Parathyroid adenoma (tissue), 2 donors: ENCODE data around the gene ZNF91.
"Not testable (repeated sequence)": the region's sequence is repeated elsewhere in the genome, so short reads cannot be mapped to it uniquely, and the experiment has no call there.

Experiments used
- H2AFZ ChIP-seq: fragments of 300-600 bp; sonication (generic); one replicate; pipeline ENCODE4 v1.7.0; 2017; ENCODE audit warnings: antibody characterized with exemption, mild to moderate bottlenecking
- H3K27ac ChIP-seq: fragments of 300-600 bp; sonication (generic); one replicate; pipeline ENCODE4 v1.7.0; 2017
- H3K27me3 ChIP-seq: fragments of 300-600 bp; sonication (generic); one replicate; pipeline ENCODE4 v1.7.0; 2017; ENCODE audit warnings: low read length; ENCODE audit not compliant: control insufficient read depth, insufficient read depth
- H3K36me3 ChIP-seq: fragments of 300-600 bp; sonication (generic); one replicate; pipeline ENCODE4 v1.7.0; 2017; ENCODE audit warnings: low read length; ENCODE audit not compliant: control insufficient read depth, insufficient read depth
- H3K4me1 ChIP-seq: fragments of 300-600 bp; sonication (generic); one replicate; pipeline ENCODE4 v1.7.0; 2017; ENCODE audit warnings: control low read depth
- H3K4me2 ChIP-seq: fragments of 300-600 bp; sonication (generic); one replicate; pipeline ENCODE4 v1.7.0; 2017; ENCODE audit warnings: low read length
- H3K4me3 ChIP-seq: fragments of 300-600 bp; sonication (generic); one replicate; pipeline ENCODE4 v1.7.0; 2017; ENCODE audit warnings: low read depth, low read length
- H3K79me2 ChIP-seq: fragments of 300-600 bp; sonication (generic); one replicate; pipeline ENCODE4 v1.7.0; 2017; ENCODE audit warnings: control low read depth
- H3K9ac ChIP-seq: fragments of 300-600 bp; sonication (generic); one replicate; pipeline ENCODE4 v1.7.0; 2017; ENCODE audit warnings: mild to moderate bottlenecking
- H3K9me3 ChIP-seq: fragments of 300-600 bp; sonication (generic); one replicate; pipeline ENCODE4 v1.7.0; 2017; ENCODE audit warnings: low read length; ENCODE audit not compliant: control insufficient read depth
- CTCF ChIP-seq: fragments of 300-600 bp; sonication (generic); IDR thresholded peaks from one replicate; pipeline ENCODE4 v1.7.0; 2017; ENCODE audit warnings: antibody characterized with exemption, mild to moderate bottlenecking
- donor health status: primary hyperparathyroidism.

The ZNF91 gene

GRCh38 chr19:23343434-23344010, 51.7 kb downstream of the ZNF91 start:
- Histone ChIP-seq H2AFZ (no peak overlapping the region), H3K27ac (no peak overlapping the region), H3K4me2 (no peak overlapping the region), H3K79me2 (peaks cover 10% of the 10 kb centered on the region), H3K4me1 (no peaks in the 10 kb centered on the region), H3K9ac (no peak overlapping the region), H3K4me3 (no peak overlapping the region), H3K9me3 (no peaks in the 10 kb centered on the region), H3K27me3 (no peaks in the 10 kb centered on the region), H3K36me3 (no peaks in the 10 kb centered on the region)
- no peak for TF ChIP-seq CTCF

- peaks cover 3% of the 10 kb centered on the region for H3K79me2 ChIP-seq
- no peaks in the 10 kb centered on the region for H3K9me3 ChIP-seq
- no peak overlapping the region for H3K4me2 ChIP-seq
- no peaks in the 10 kb centered on the region for H3K36me3 ChIP-seq
- no peaks in the 10 kb centered on the region for H3K27me3 ChIP-seq
- H2AFZ ChIP-seq = no peak overlapping the region
- no peak overlapping the region for H3K4me3 ChIP-seq
- H3K27ac ChIP-seq = no peak overlapping the region
- TF ChIP-seq CTCF = no peak
- no peak overlapping the region for H3K9ac ChIP-seq
- H3K4me1 ChIP-seq = no peaks in the 10 kb centered on the region
Measured at GRCh38 chr19:23328211-23328610, 67.1 kb downstream of the ZNF91 start.

- H3K4me2 ChIP-seq = no peak overlapping the region
- no peak overlapping the region for H2AFZ ChIP-seq
- H3K9ac ChIP-seq = no peak overlapping the region
- no peaks in the 10 kb centered on the region for H3K36me3 ChIP-seq
- TF ChIP-seq CTCF = no peak
- H3K27ac ChIP-seq = no peak overlapping the region
- no peaks in the 10 kb centered on the region for H3K4me1 ChIP-seq
- peaks cover 2% of the 10 kb centered on the region for H3K79me2 ChIP-seq
- no peak overlapping the region for H3K4me3 ChIP-seq
- no peaks in the 10 kb centered on the region for H3K9me3 ChIP-seq
- no peaks in the 10 kb centered on the region for H3K27me3 ChIP-seq
Measured at GRCh38 chr19:23321953-23322549, 73.2 kb downstream of the ZNF91 start.

GRCh38 chr19:23321403-23321802, 73.9 kb downstream of the ZNF91 start:
- not testable (repeated sequence) for H2AFZ ChIP-seq, H3K36me3 ChIP-seq, H3K9ac ChIP-seq, H3K79me2 ChIP-seq, H3K4me2 ChIP-seq, H3K27ac ChIP-seq, H3K27me3 ChIP-seq, H3K4me3 ChIP-seq, H3K9me3 ChIP-seq, H3K4me1 ChIP-seq

GRCh38 chr19:23319571-23319970, 75.7 kb downstream of the ZNF91 start:
- not testable (repeated sequence) for H3K9ac ChIP-seq, H3K27me3 ChIP-seq, H3K4me3 ChIP-seq, H2AFZ ChIP-seq, H3K36me3 ChIP-seq, H3K9me3 ChIP-seq, H3K27ac ChIP-seq, H3K4me2 ChIP-seq, H3K4me1 ChIP-seq, H3K79me2 ChIP-seq

- H2AFZ ChIP-seq, H3K4me2 ChIP-seq, H3K9me3 ChIP-seq, H3K27me3 ChIP-seq, H3K4me1 ChIP-seq, H3K4me3 ChIP-seq, H3K27ac ChIP-seq, H3K79me2 ChIP-seq, H3K36me3 ChIP-seq, H3K9ac ChIP-seq: not testable (repeated sequence)
Measured at GRCh38 chr19:23318941-23319340, 76.3 kb downstream of the ZNF91 start.
